Measurements from ENCODE around the gene PRAC2. TPM values are rescaled to one million over a fixed set of nuclear protein-coding genes. Genes with fewer than 3 reads are reported as not detected.

The PRAC2 gene
- total RNA-seq, 1 donor from 2014 or later: not detected

DNA sequence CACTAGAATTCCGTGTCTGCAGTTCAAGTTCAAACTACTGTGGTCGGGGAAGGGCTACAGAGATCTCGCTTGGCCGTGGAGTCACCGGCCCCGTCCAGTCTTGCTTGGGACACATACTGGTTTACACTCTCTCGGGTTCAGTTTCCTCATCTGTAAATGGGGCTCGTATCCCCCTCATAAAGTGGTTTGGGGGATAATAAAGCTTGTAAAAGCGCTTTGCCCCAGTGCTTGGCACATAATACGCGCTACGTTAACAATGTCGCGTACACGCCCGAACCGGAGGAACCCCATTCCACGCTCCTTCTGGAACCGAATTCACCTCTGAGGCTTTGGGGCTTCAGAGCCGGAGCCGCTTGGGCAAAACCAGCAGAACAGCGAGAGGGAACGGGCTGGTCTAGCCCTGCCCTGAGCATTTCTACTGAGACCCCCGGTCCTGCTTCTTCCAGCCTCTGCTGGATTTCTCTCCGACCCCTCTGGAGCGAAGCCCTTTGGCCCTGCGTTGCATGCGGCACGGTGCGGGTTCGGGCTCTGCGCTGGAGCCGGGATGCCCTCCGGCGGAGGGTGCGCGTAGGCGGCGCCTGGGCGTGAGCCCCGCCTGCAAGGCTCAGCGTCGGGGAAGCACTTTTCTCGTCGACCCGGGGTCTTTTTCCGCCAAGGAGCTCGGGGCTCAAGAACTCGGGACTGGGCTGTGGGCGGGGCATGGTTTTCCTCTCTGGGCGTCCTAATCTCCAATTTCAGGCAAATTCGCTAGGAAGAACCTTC is 31.7 kb downstream of the PRAC2 start:
- no peak for DNase-seq (ENCODE audit: low spot score)

GRCh38 chr17:48755356-48755755 is 32.4 kb downstream of the PRAC2 start:
- no peak for DNase-seq (ENCODE audit: low spot score)

- no peak for DNase-seq (ENCODE audit: low spot score)
Observed at GRCh38 chr17:48756830-48757251, 33.9 kb downstream of the PRAC2 start.

DNA sequence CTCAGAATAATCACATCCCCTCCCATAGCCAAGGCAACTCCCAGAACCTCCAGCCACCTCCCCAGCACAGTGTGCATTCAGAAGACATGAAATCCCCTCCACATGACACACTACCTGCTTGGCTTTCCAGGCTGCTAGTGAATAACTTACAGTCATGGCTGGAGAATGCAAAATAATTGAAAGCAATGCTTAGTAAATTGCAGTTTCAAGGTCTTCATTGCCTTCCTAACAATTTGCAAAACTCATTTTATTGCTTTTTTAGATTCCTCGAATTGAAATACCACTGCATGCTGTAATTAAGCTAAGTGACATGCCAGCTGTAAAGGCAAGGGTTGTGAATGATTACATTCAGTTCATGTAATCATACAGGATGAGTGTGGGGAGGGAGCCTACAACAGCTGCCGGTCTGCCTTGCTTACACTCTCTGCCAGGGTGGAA is 34.6 kb downstream of the PRAC2 start:
- DNase-seq (ENCODE audit: low spot score): no peak

DNA sequence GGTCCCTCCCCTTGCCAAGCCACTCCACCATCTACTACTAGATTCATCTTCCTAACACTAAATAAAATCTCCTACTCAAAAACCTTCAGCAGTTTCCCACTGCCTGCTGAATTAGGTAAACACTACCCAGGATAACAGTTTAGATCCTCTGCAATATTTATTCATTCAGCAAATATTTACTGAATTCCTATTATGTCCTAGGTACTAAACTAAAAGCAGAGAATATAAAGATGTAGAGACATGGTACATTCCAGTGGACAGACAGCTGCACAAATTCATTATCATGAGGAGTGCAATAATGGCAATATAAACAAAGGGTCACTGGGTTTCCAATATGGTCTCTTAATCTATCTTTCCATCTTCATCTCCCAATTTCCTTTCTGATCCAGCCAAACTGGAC is 36.3 kb downstream of the PRAC2 start:
- no peak for DNase-seq (ENCODE audit: low spot score)

DNA sequence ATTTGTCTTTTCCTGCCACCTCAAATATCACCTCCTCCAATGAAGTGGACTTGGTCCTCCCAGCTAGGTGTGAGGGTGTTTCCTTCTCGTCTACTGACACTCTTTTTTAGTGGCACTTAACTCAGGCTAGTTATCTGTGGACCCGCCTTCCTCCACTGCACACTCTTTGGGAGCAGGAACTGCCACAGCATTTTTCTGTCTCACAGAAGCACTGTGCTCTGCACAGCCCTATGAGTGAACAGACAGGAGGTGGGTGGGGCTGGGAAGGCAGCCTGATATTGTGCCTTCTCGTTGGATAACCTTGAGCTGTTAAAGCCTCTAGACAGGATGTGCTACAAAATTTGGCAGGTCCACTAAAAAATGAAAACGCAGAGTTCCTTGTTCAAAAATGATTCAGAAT is 37.4 kb downstream of the PRAC2 start:
- no peak for DNase-seq (ENCODE audit: low spot score)

GRCh38 chr17:48761114-48761513 is 38.1 kb downstream of the PRAC2 start:
- no peak for DNase-seq (ENCODE audit: low spot score)

GRCh38 chr17:48767263-48767774 is 44.3 kb downstream of the PRAC2 start:
- DNase-seq (ENCODE audit: low spot score): no peak

GRCh38 chr17:48769009-48769675 is 46.2 kb downstream of the PRAC2 start:
- DNase-seq (ENCODE audit: low spot score): no peak

GRCh38 chr17:48770954-48771353 is 48.0 kb downstream of the PRAC2 start:
- DNase-seq (ENCODE audit: low spot score): no peak

GRCh38 chr17:48773245-48773644 is 50.3 kb downstream of the PRAC2 start:
- no peak for DNase-seq (ENCODE audit: low spot score)

Other genes starting within 250 kb of the PRAC2 start
- gene HOXB1, start 192.2 kb upstream of the PRAC2 start, total RNA-seq: 0.31 TPM
- 50.7 TPM for gene HOXB2, start 178.1 kb upstream of the PRAC2 start, total RNA-seq
- 28.7 TPM for gene HOXB4, start 144.8 kb upstream of the PRAC2 start, total RNA-seq
- 179 TPM for gene HOXB3, start 132.9 kb upstream of the PRAC2 start, total RNA-seq
- 30.1 TPM for gene HOXB5, start 129.4 kb upstream of the PRAC2 start, total RNA-seq
- gene HOXB6, start 118.2 kb upstream of the PRAC2 start, total RNA-seq: 111 TPM
- 28.9 TPM for gene HOXB7, start 112.2 kb upstream of the PRAC2 start, total RNA-seq
- gene HOXB8, start 107.9 kb upstream of the PRAC2 start, total RNA-seq: 56.2 TPM
- 33.2 TPM for gene HOXB9, start 96.8 kb upstream of the PRAC2 start, total RNA-seq
- not detected for gene PRAC1, start 667 bp upstream of the PRAC2 start, total RNA-seq
- not detected for gene HOXB13, start 5.6 kb downstream of the PRAC2 start, total RNA-seq
- gene TTLL6, start 94.0 kb downstream of the PRAC2 start, total RNA-seq: 0.68 TPM
- gene CALCOCO2, start 107.8 kb downstream of the PRAC2 start, total RNA-seq: 221 TPM
- 109 TPM for gene ATP5MC1, start 169.6 kb downstream of the PRAC2 start, total RNA-seq
- 81.9 TPM for gene UBE2Z, start 185.2 kb downstream of the PRAC2 start, total RNA-seq
- gene SNF8, start 221.7 kb downstream of the PRAC2 start, total RNA-seq: 76.0 TPM
- not detected for gene GIP, start 245.4 kb downstream of the PRAC2 start, total RNA-seq

All from ureter (tissue), 1 donor.